ENCODE results near the gene MYO18A.

MYO18A gene

GRCh38 chr17:29113334-29113733, 66.9 kb downstream of the MYO18A start:
- Histone ChIP-seq H3K27ac (no peak overlapping the region), H3K79me2 (no peaks in the 10 kb centered on the region), H2AFZ (no peak overlapping the region), H3K9ac (no peak overlapping the region), H3K36me3 (ENCODE audit: control insufficient read depth, insufficient read depth, low read length) (no peaks in the 10 kb centered on the region), H3K9me3 (ENCODE audit: control insufficient read depth, low read length) (no peaks in the 10 kb centered on the region), H3K27me3 (ENCODE audit: control insufficient read depth, insufficient read depth, low read length) (no peaks in the 10 kb centered on the region), H3K4me1 (peaks cover 11% of the 10 kb centered on the region), H3K4me3 (ENCODE audit: low read depth, low read length) (no peak overlapping the region), H3K4me2 (ENCODE audit: low read length) (no peak overlapping the region)
- TF ChIP-seq CTCF (IDR thresholded peaks at IDR 0.05): no peak

- no peaks in the 10 kb centered on the region for H3K79me2 ChIP-seq
- H2AFZ ChIP-seq: no peak overlapping the region
- no peaks in the 10 kb centered on the region for H3K9me3 ChIP-seq (ENCODE audit: control insufficient read depth, low read length)
- H3K27ac ChIP-seq: no peak overlapping the region
- no peaks in the 10 kb centered on the region for H3K27me3 ChIP-seq (ENCODE audit: control insufficient read depth, insufficient read depth, low read length)
- H3K9ac ChIP-seq: no peak overlapping the region
- H3K4me2 ChIP-seq (ENCODE audit: low read length): no peak overlapping the region
- H3K36me3 ChIP-seq (ENCODE audit: control insufficient read depth, insufficient read depth, low read length): no peaks in the 10 kb centered on the region
- H3K4me3 ChIP-seq (ENCODE audit: low read depth, low read length): no peak overlapping the region
- peaks cover 16% of the 10 kb centered on the region for H3K4me1 ChIP-seq
- no peak for TF ChIP-seq CTCF (IDR thresholded peaks at IDR 0.05)
These were observed 67.4 kb downstream of the MYO18A start for GRCh38 chr17:29112771-29113295.

- no peaks in the 10 kb centered on the region for H3K27me3 ChIP-seq (ENCODE audit: control insufficient read depth, insufficient read depth, low read length)
- H3K4me2 ChIP-seq (ENCODE audit: low read length): no peak overlapping the region
- peak; percentile 89 for TF ChIP-seq CTCF (IDR thresholded peaks at IDR 0.05)
- no peak overlapping the region for H3K9ac ChIP-seq
- peaks cover 23% of the 10 kb centered on the region for H3K4me1 ChIP-seq
- H3K79me2 ChIP-seq: no peaks in the 10 kb centered on the region
- H3K9me3 ChIP-seq (ENCODE audit: control insufficient read depth, low read length): no peaks in the 10 kb centered on the region
- H3K36me3 ChIP-seq (ENCODE audit: control insufficient read depth, insufficient read depth, low read length): no peaks in the 10 kb centered on the region
- H2AFZ ChIP-seq: no peak overlapping the region
- H3K4me3 ChIP-seq (ENCODE audit: low read depth, low read length): no peak overlapping the region
- H3K27ac ChIP-seq: no peak overlapping the region
These were observed 68.2 kb downstream of the MYO18A start for GRCh38 chr17:29111816-29112499.

- Histone ChIP-seq H3K27ac (no peak overlapping the region), H3K36me3 (ENCODE audit: control insufficient read depth, insufficient read depth, low read length) (no peaks in the 10 kb centered on the region), H3K27me3 (ENCODE audit: control insufficient read depth, insufficient read depth, low read length) (no peaks in the 10 kb centered on the region), H2AFZ (no peak overlapping the region), H3K4me2 (ENCODE audit: low read length) (no peak overlapping the region), H3K79me2 (no peaks in the 10 kb centered on the region), H3K4me1 (peaks cover 23% of the 10 kb centered on the region), H3K4me3 (ENCODE audit: low read depth, low read length) (no peak overlapping the region), H3K9ac (no peak overlapping the region), H3K9me3 (ENCODE audit: control insufficient read depth, low read length) (no peaks in the 10 kb centered on the region)
- no peak for TF ChIP-seq CTCF (IDR thresholded peaks at IDR 0.05)
These were observed 69.8 kb downstream of the MYO18A start for GRCh38 chr17:29110372-29110757.

All from parathyroid adenoma (tissue), 2 donors.